ENCODE results near the gene CHCHD4.
A peak's percentile ranks its signal among the peaks of the same experiment; 100 is the strongest.
"Not testable (repeated sequence)": the region's sequence is repeated elsewhere in the genome, so short reads cannot be mapped to it uniquely, and the experiment has no call there.

The CHCHD4 gene

DNA sequence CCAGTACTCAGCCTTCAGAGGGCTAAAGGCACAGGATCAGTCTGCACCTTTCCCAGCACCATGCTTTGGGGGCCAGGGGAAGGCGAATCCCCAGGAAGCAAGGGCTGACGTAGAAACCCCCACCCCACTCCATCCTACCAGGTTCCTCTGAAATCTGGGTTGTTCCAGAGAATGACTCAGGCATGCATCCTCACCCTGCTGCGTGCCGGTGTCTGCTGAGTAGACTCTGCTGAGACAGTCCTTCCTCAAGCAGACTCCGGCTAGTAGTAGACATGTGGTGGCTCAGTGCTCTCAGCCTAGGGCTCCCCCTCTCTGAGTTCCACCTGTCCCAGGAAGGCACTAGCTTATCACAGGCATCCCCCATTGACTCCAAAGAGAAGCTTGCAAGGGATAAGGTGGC is 9.2 kb upstream of the CHCHD4 start:
- no peak for DNase-seq

DNA sequence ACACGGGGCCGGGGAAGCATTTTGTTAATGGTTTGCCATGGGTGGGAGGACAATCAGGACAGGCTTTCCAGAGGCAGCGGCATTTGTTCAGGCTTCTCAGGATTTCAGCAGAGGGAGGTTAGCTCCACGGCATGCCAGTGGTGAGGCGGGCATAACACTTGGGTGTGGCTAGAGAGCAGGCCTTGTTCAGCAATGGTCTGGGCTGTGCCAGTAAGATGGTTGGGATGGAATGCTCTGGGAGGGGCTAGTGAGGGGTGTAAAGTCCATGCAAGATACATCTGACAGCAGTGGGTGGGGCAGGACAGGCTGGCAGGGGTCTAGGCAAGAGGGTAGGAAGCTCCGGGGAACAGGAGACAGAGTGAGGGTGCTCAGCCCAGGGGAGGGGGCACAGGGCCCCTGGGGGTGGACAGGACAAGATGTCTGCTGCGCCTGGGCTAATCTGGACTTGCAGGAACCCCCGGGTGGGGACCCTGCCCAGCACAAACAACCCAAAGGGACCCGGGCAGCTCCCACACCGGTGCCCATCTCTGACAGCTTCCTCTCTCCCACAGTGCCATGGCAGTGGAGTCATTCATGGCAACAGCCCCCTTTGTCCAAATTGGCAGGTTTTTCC is 8.6 kb upstream of the CHCHD4 start:
- DNase-seq = no peak

DNA sequence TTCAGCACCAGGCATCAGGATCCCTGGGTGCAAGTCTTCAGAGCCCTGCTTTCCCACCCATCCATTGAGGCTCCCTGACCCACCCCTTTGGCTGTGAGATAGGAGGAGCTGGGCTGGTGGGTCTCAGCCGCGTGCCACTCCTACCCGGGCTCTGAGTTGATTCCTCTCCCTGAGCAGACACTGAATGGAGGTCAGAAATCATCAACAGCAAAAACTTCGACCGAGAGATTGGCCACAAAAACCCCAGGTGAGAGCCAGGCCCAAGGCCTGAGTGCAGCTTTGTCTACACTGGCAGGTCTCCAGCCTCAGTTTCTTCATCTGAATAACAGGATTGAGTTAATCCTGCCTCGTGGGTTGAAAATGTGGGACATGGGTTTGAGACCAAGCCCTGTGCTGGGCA is 8.0 kb upstream of the CHCHD4 start:
- no peak for DNase-seq

DNA sequence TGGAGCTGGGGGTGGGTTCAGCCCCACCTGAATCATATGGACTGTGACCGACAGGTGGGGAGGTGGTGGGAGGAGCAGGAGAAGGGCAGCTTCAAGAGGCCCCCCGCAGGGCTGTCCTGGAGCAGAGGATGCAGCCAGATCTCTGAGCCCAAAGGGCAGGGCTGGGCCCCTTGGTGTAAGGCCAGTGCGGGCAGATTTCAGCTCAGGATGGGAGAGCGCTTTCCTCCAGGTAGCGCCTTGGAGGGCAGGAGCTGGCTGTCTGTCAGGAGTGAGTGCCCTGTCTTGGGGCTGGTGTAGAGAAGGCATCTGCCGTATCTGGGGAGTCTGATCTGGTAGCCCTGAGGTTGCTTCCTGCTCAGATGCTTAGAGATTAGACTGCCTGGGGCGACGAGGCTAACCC is 7.5 kb upstream of the CHCHD4 start:
- no peak for DNase-seq

DNA sequence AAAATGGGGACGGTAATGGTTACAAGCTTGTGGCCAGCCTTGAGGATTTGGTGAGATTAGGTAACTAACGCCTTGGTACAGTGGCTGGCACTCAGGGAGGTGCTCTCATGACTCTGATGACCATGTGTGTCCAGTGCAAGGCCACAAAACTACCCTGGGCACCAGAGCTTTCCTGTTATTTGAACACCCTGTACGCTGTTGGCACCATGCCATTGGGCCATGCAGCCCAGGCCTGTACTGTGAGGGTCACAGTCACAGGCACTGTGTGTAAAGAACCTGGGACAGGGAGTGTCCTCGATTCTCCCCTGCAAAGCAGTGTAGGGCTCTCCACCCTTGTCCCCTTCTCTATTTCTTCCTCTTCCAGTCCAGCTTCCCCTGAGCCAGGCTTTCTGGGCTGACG is 6.5 kb upstream of the CHCHD4 start:
- DNase-seq = no peak

DNA sequence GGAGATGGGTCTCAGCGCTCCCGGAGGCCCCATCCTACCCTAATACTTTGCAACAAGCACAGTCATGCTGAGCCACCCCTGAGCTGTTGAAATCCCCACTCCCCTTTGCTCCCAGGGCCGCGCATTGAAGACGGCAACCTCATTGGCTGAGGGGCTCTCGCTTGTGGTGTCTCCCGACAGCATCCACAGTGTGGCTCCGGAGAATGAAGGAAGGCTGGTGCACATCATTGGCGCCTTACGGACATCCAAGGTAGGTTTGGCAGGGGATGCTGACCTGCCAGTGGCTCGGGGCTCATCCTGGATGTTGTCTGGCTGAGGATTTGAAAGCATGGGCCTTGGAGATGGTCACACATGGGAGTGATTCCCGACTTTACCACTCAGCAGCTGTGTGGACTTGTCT is 6.0 kb upstream of the CHCHD4 start:
- no peak for DNase-seq

DNA sequence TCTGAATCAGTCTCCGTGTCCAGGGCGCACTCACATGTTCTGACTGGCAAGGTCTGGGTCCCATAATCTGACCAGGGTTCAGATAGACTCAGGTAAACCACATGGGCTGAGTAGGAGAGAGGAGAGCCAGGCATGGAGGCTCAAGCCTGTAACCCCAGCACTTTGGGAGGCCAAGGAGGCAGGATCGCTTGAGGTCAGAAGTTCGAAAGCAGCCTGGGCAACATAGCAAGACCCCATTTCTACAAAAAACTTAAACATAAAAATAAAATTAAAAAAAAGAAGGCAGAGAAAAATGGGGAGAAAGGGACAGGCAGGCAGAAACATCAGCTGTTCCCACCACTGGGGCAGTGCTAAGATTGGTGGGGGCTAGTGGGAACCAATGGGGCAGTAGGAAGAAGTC is 5.6 kb upstream of the CHCHD4 start:
- no peak for DNase-seq

DNA sequence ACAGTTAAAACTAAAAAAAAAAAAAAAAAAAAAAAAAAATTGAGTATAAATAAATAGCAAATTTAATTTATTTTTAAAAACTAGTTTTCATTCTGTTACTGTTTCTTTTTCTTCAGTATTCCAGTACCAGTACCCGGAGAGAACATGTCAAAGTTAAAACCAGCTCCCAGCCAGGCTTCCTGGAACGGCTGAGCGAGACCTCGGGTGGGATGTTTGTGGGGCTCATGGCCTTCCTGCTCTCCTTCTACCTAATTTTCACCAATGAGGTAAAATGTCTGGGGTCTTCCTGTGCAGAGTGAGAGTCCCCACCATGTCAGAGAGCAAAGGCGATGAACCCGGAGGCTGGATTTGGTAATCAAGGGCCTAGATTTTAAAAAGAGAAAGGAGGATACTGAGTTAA is 4.6 kb upstream of the CHCHD4 start:
- no peak for DNase-seq

DNA sequence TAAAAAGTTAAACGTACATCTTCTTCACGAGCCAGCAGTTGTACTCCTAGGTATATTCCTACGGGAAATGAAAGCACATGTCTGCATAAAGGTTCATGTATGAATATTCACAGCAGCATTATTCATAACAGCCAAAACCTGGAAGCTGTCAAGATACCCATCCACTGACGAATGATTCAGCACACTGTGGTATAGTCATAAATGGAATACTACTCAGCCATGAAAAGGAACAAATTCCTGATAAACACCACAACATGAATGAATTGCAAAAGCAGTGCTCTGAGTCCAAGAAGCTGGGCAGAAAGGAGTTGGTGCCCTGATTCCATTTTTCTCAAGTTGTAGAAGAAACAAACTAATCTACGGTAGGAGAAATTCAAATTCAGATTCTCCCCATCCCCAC is 4.1 kb upstream of the CHCHD4 start:
- no peak for DNase-seq

DNA sequence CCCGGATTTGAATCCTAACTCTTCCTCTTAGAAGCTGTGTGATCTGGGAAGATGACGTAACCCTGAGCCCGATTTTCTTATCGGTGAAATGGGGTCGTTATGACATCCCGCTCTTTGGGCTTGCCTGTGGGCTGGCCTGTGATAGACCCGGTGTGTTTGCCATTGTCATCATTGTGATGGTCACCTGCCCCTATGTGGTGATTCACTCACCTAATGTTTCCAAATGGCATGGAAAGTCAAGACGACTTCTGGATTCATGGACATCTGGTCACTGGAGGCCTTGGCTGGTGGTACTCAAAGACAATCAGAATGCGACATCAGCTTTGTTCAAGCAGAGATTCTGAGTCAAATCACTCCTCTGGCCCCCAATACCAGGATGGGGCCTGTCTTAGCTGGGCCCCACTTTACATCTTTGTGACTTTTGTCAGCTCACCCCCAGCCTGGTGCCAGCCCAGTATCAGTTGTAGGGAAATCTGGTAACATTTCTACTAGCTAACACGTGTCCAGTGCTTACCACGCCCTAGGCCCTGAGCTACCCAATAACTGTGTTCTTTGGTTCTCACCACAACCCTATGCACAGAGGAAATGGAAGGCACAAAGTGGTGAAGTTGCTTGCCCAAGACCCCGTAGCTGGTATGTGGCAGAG is 3.0 kb upstream of the CHCHD4 start:
- no peak for DNase-seq

DNA sequence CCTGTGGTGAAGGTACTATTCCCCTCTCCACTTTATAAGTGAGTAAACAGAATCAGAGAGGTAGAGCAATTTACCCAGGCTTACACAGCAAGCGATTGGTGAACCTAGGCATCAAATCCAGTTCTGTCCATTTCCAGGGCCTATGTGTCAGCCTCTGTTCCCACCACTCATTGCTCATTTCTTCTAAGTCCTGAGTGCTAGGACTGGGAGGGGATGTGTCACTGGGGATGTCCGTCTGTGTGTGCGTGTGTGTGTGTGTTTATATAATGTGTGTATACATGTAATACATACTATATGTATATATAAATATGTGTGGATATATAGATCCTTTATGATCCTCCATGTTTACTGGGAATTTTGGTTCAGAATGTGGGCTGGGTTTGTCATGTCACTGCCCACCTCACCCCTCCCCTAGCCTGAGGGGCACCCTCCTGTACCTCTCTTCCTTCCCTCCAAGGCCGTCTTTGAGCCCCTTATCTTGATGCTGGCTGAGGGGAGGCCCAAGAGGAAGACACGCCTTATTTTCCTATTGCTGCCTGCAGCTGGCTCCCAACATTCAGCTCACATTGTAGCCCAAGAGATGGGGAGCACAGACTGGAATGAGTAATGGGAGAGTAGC is 2.3 kb upstream of the CHCHD4 start:
- DNase-seq = no peak

DNA sequence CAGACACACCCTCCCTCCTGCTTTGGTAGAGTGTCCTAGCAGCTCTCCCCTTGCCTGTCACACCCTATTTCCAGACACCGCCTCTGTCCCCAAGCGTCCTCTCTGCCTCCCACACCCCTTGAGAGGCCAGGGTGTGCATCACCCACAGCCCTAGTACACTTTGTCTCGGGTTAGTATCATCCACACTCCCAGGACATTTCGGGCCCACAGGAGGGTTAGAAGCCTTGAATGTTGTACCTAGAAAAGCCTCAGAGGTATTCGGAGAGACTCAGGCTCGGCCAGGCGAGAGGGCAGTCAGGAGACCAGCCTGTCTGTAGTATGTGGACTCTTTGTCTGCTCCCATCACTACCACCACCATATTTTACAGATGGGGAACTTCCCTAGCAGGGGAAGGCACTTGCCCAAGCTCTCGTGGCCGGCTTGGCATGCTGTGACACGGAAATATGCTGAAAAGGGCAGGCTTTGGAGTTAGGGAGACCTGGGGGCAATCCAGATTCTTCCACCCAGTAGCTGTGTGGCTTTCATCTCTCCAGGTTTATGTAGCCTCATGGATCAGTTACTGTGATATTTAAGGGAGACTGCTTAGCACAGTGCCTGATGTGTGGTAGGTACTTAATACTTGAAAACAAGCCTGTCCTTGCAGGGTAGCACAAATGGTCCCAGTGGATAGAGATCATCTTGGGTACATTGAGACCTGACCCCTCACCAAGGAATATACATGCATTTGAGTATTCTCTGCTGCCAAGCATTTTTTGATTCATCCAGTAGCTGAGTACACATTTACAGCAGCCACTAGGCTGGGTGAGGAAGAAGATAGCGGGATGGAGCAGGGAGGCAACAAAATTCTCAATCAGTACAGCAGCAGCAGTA is 1.6 kb upstream of the CHCHD4 start:
- DNase-seq = no peak

DNA sequence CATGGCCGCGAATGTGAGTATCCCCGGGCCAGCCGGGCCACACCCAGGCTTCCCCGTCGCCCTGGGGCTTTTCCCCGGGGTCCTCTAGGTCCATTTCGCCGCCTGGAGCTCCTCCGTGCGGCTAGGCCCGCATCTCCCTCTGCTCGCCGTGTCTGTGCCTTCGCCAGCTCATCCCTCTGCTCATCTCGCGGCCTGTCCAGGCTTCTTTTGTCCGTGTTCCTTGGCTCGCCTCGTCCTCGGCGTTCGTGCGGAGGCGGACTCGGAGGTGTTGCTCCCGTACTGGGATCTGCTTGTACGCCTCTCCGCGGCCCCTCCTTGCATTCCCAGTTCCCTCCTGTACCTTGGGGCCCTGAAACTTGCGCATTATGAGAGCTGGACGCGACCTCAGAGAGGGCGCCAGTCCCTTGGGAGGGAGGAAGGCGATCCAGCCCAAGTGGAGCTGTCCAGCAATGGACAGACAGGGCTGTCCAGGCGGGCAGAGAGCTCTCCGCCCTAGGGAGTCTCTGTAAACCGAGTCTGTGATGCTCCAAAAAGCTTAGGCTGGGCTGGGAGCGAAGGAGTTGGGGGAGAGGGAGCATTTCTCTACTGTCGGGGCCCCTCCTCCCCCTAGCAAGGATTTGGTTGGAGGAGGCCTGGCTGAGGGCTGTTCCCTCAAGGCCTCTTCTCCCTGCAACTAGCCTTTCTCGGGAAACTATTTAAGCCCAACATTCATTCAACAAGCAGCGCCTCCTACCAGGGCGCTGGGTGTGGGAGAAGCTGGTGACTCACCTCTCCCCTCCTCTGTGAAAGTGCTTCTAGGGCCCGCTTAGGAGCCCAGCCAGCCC is 735 bp upstream of the CHCHD4 start:
- peak; percentile 98 for DNase-seq

DNA sequence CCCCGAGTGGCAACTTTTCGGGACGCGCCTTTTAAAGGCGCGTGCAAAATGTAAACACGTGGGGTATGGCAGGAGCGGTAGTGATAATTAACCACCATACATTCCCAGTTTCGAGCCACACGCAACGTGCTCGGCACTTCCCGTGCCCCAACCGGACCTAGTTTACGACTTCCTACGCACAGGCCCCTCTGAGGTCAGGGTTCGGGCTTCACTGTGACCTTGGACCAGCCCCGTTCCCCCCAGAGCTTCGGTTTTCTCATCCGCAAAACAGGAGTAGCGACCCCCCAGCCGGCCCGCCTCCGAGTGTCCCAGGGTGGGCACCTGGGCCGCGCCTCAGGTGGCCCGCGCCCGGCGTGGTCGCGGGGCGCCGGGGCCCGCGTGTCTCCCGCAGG is 451 bp downstream of the CHCHD4 start:
- DNase-seq = peak; percentile 49

DNA sequence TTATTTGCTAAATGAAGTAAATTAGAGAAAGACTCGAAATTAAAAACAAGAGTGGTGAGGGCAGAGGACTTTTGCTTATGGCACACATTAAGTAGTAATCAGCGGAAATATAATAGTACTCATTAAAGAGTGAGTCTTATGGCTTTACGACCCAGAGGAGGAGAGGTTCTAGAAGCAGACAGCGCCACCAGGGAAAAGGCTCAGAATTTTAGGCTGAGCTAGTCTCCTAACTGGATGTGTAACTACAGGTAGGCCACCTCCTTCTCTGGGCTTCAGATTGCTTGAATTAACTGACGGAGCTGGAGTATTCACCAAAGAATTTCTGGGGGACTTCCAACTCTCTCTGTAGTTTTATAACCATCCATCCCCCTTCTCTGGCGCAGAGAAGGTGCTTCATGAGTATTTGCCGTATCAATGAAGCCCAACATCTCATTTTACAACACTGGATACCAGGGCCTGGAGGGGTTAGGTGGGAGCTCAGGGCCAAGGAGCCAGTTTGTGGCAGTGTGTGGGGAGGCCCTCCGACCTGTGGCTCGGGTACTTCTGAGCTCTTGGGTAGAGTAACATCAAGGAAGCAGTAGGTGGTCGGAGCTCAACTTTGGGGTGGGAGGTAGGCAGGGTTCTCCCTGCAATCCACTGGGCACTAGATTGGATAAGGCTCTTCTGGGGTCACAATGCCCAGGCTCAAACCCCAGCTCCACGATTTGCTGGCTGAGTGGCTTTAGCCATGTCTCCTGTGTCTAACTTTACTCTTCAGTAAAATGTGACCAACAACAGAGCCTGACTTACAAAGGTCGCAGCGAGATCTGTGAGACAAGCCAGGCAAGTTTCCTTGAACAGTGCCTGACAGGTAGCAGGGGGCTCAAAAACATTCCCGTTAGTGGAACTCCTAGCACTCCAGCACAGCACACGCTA is 1.1 kb downstream of the CHCHD4 start:
- DNase-seq = no peak

DNA sequence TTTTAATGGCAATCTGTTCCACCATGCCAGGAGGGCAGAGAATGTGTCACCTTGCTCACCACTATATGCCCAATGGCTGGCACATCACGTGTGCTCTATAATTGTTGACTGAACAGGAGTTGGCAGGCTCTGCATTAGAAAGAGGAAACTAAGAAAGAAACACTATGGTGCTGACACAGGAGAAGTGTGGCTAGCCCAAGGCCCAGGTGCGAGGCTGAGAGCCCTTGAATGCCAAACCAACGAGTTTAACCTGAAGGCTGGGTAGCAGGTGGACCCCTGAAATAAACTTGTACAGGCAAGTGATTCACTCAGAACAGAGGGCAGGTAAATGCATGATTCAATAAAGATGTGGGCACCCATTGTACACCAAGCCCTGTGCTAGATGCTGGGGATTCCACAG is 2.4 kb downstream of the CHCHD4 start:
- no peak for DNase-seq

DNA sequence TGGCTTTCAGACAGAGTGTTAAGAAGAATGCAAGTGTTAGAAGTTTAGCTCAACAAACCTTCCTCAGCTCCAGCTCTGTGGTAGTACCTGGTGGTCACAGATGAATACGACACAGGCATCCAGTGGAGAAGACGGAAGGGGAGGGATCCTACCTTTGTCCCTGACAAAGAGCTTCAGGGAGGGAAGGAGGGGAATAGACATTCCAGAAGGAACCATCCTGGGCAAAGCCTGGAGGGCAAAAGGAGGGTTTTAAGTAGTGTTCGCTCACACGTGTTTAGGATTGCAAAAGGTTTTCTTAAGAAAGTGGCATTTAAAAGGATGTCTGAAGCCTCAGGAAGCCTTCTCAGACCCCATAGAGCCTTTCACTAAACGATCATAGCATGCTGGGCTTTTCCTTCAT is 2.8 kb downstream of the CHCHD4 start:
- no peak for DNase-seq

DNA sequence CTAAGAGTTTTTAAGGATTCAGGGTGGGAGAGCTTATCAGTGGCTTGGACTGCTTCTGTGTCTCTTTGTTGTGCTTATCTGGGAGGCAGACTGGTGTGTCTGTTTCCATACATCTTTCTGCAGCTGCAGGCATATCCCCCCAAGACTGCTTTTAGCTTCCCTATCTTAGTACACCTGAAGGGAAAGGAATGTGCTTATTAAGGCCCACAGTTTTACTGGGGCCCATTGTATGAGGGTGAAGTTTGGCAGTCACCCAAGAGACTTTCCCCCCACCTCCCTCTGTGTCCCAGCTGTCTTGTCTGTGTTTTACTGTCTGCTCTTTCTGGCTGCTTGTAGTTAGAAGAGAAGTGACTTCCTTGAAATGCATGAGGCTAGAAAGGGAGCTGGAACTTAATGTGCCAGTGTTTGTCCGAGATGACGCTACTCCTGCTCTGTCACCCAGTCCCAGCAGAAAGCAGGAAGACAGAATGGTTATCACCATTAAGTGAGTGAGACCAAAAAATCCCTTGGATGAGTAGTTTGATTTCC is 3.7 kb downstream of the CHCHD4 start:
- not testable (repeated sequence) for DNase-seq

DNA sequence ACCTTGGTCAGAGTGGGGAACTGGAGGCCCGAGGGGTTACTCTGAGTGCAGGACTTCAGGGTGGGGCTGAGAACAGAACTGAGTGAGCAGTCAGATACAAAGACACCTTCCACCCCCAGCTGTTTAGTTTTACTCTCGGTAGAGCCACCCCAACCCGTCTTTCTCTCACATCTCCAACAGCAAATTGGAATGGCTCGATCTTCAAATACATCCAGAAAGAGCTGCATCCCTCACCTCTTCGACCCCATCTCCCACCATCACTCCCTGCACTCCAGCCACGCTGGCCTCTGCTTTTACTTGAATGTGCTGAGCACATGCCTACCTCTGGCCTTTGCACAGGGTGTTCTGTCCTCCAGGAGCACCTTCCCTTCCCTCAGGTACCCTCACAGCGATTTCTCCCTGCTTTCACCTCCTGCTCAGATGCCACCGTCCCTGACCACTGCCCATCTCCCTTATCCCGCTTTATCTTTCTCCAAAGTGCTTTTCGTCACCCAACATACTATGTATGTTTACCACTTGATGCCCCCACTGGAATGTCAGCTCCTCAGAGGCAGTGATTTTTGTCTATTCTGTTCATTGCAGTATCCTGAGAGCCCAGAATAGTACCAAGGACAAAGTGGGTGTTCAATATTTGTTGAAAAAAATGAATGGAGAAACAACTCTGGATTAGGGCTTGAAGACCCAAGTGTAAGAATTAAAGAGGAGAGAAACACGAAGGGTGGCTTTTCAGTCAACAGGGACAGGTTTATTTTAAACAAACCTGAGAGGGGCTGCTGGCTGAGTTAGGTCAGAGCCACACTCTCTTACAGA is 4.4 kb downstream of the CHCHD4 start:
- no peak for DNase-seq

DNA sequence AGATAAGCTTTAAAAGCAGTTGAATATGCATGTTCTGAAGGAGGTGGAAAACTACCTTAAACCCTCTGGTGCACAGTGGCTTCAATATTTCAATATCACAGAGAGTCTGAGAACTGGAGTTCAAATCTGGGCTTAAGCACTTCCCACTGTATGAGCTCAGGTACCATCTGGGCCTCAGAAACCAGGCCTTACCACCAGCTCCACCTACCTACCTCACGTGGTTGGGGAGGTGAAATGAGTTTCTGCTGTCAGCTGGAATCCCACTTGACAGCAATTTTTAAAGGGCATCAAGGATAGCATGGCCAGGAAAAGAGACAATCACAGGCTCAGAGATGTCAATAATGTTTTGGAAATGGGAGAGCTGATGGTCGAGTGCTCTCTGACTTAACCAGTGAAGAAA is 5.0 kb downstream of the CHCHD4 start:
- no peak for DNase-seq

All from fibroblast of skin of back (primary cell).